Measurements from ENCODE around the gene C2CD5.

DNA sequence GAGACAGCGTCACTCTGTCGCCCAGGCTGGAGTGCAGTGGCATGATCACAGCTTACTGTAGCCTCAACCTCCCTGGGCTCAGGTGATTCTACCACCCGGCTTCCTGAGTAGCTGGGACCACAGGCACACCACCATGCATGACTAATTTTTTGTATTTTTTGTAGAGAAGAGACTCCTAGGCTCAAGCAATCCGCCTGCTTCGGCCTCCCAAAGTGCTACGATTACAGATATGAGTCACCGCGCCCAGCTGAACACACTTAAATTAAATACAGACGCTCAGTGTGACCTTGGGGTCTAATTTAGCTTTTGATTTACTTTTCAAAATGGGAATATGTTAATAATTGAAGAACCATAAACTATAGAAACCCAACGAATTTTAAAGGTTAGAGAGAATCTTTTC lies 77.2 kb downstream of the C2CD5 start:
- TF ChIP-seq, protein P1, sequence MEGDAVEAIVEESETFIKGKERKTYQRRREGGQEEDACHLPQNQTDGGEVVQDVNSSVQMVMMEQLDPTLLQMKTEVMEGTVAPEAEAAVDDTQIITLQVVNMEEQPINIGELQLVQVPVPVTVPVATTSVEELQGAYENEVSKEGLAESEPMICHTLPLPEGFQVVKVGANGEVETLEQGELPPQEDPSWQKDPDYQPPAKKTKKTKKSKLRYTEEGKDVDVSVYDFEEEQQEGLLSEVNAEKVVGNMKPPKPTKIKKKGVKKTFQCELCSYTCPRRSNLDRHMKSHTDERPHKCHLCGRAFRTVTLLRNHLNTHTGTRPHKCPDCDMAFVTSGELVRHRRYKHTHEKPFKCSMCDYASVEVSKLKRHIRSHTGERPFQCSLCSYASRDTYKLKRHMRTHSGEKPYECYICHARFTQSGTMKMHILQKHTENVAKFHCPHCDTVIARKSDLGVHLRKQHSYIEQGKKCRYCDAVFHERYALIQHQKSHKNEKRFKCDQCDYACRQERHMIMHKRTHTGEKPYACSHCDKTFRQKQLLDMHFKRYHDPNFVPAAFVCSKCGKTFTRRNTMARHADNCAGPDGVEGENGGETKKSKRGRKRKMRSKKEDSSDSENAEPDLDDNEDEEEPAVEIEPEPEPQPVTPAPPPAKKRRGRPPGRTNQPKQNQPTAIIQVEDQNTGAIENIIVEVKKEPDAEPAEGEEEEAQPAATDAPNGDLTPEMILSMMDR (IDR thresholded peaks at IDR 0.05), result no peak
- no peak for TF ChIP-seq POLR2A (IDR thresholded peaks at IDR 0.05)
